Fibroblast of skin of scalp (primary cell): ENCODE measurements around the gene ATF6.
"Not testable (repeated sequence)": the region's sequence is repeated elsewhere in the genome, so short reads cannot be mapped to it uniquely, and the experiment has no call there.

Experiments used
- DNase-seq: peaks from one replicate; pipeline ENCODE4 v3.0.0-alpha.2; 2013

The ATF6 gene

GRCh38 chr1:161733526-161733925, 32.6 kb upstream of the ATF6 start:
- DNase-seq: peak; percentile 84

GRCh38 chr1:161735837-161736236, 30.3 kb upstream of the ATF6 start:
- no peak for DNase-seq

- peak; percentile 46 for DNase-seq
Measured at GRCh38 chr1:161736335-161736969, 29.7 kb upstream of the ATF6 start.

- no peak for DNase-seq
Measured at GRCh38 chr1:161737625-161738024, 28.5 kb upstream of the ATF6 start.

GRCh38 chr1:161738627-161739287, 27.4 kb upstream of the ATF6 start:
- DNase-seq: peak; percentile 82

- no peak for DNase-seq
Measured at GRCh38 chr1:161739865-161740566, 26.1 kb upstream of the ATF6 start.

GRCh38 chr1:161740921-161741320, 25.2 kb upstream of the ATF6 start:
- no peak for DNase-seq

- no peak for DNase-seq
Measured at GRCh38 chr1:161743231-161743630, 22.9 kb upstream of the ATF6 start.

GRCh38 chr1:161747801-161748200, 18.3 kb upstream of the ATF6 start:
- DNase-seq: no peak

GRCh38 chr1:161749509-161750407, 16.4 kb upstream of the ATF6 start, which contains the start of gene DUSP12:
Gene DUSP12 (plus strand): TSS chr1:161749786. CDS start chr1:161749802, 16 bp downstream.
- peak; percentile 97 for DNase-seq

- no peak for DNase-seq
Measured at GRCh38 chr1:161763522-161764098, 2.5 kb upstream of the ATF6 start.

GRCh38 chr1:161768461-161768860, 2.3 kb downstream of the ATF6 start:
- DNase-seq: no peak

GRCh38 chr1:161768986-161769672, 3.0 kb downstream of the ATF6 start:
- no peak for DNase-seq

GRCh38 chr1:161769673-161770045, 3.5 kb downstream of the ATF6 start:
- not testable (repeated sequence) for DNase-seq

GRCh38 chr1:161770250-161770649, 4.1 kb downstream of the ATF6 start:
- DNase-seq: no peak

GRCh38 chr1:161771161-161771560, 5.0 kb downstream of the ATF6 start:
- DNase-seq: no peak

GRCh38 chr1:161771973-161772372, 5.9 kb downstream of the ATF6 start:
- DNase-seq: no peak

GRCh38 chr1:161772397-161772796, 6.3 kb downstream of the ATF6 start:
- DNase-seq: no peak

- DNase-seq: no peak
Measured at GRCh38 chr1:161773791-161774190, 7.7 kb downstream of the ATF6 start.

- DNase-seq: no peak
Measured at GRCh38 chr1:161777261-161777660, 11.1 kb downstream of the ATF6 start.

- DNase-seq: no peak
Measured at GRCh38 chr1:161778522-161778921, 12.4 kb downstream of the ATF6 start.

GRCh38 chr1:161779393-161779792, 13.3 kb downstream of the ATF6 start:
- DNase-seq: no peak
